ENCODE measurements around the gene AGRN.
"Not testable (repeated sequence)": the region's sequence is repeated elsewhere in the genome, so short reads cannot be mapped to it uniquely, and the experiment has no call there.

Gene AGRN

GRCh38 chr1:993379-993995 lies 26.4 kb upstream of the AGRN start:
- Histone ChIP-seq H3K36me3 (ENCODE audit: control insufficient read depth, insufficient read depth, low read length) (no peaks in the 10 kb centered on the region), H3K4me3 (replicated peaks; ENCODE audit: low read depth, low read length) (no peak overlapping the region), H3K27me3 (replicated peaks; ENCODE audit: control insufficient read depth, insufficient read depth, low read length) (no peaks in the 10 kb centered on the region; the same call in 1 of the 2 replicates)
- no peak for TF ChIP-seq CTCF (IDR thresholded peaks at IDR 0.05; ENCODE audit: insufficient read depth, low read length, poor library complexity, severe bottlenecking)
- DNase-seq (ENCODE audit: extremely low read depth, insufficient read length) = no peak

- H3K36me3 ChIP-seq (ENCODE audit: control insufficient read depth, insufficient read depth, low read length); H3K27me3 ChIP-seq (replicated peaks; ENCODE audit: control insufficient read depth, insufficient read depth, low read length); DNase-seq (ENCODE audit: extremely low read depth, insufficient read length); H3K4me3 ChIP-seq (replicated peaks; ENCODE audit: low read depth, low read length): not testable (repeated sequence)
Measured at GRCh38 chr1:994546-994945, 25.4 kb upstream of the AGRN start.

- Histone ChIP-seq H3K27me3 (replicated peaks; ENCODE audit: control insufficient read depth, insufficient read depth, low read length) (no peaks in the 10 kb centered on the region; the same call in 1 of the 2 replicates), H3K36me3 (ENCODE audit: control insufficient read depth, insufficient read depth, low read length) (no peaks in the 10 kb centered on the region), H3K4me3 (replicated peaks; ENCODE audit: low read depth, low read length) (no peak overlapping the region)
- DNase-seq (ENCODE audit: extremely low read depth, insufficient read length) = no peak
- no peak for TF ChIP-seq CTCF (IDR thresholded peaks at IDR 0.05; ENCODE audit: insufficient read depth, low read length, poor library complexity, severe bottlenecking)
Measured at GRCh38 chr1:995665-996633, 24.0 kb upstream of the AGRN start.

DNA sequence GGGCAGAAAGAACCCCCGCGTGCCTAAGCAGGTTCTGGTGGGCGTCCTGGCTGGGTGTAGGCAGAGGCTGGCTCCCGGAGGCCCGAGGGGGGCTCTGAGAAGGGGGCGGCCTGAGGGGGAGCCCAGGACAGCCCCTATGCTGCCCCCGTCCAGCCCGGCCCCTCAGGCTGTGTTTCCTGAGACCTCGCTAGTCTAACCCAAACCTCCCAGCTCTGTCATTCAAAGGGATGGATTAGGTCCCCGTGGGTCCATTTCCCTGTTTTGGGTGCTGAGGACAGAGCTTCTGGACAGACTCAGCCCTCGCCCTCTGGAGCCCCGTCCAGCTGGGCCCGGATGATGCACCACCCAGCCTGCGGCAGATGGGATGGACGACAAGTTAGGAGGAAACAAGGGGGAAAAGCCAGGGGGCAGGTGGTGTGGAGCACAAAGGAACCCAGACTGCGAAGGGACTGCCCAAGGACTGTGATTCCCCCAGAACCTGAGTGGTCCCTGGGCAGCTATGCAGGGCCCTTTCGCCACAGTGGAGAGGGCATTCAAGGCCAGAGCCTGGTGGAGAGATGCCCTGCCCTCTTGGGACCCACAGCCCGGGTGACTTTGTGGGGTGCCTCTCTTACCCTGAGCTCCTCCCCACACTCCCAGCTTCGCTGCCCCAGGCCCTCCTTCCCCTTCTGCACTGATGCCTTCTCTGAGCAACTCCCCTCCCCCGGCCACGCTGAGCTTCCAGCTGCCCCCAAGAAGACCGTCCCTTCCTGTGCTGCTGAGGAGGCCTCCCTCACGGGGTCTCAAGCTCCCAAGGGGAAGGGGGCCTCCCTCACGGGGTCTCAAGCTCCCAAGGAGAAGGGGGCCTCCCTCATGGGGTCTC lies 22.8 kb upstream of the AGRN start:
- no peaks in the 10 kb centered on the region for H3K36me3 ChIP-seq (ENCODE audit: control insufficient read depth, insufficient read depth, low read length)
- H3K4me3 ChIP-seq (replicated peaks; ENCODE audit: low read depth, low read length) = no peak overlapping the region
- no peak for TF ChIP-seq CTCF (IDR thresholded peaks at IDR 0.05; ENCODE audit: insufficient read depth, low read length, poor library complexity, severe bottlenecking)
- H3K27me3 ChIP-seq (replicated peaks; ENCODE audit: control insufficient read depth, insufficient read depth, low read length) = no peaks in the 10 kb centered on the region; the same call in 1 of the 2 replicates
- no peak for DNase-seq (ENCODE audit: extremely low read depth, insufficient read length)

DNA sequence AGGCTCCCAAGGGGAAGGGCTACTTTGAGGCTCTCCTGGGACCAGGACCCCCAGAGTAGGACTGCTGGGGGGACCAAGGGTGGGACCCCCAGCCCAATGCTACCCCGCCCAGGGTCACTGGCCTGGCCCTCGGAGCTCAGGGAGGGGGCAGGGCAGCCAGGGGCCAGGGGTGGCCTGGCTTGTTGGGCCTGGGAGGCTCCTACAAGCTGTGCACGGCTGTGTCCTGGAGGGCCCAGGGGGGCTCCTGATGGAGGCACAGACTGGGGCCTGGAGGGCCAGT lies 22.3 kb upstream of the AGRN start:
- H3K4me3 ChIP-seq (replicated peaks; ENCODE audit: low read depth, low read length) = no peak overlapping the region
- TF ChIP-seq CTCF (IDR thresholded peaks at IDR 0.05; ENCODE audit: insufficient read depth, low read length, poor library complexity, severe bottlenecking) = no peak
- no peaks in the 10 kb centered on the region; the same call in 1 of the 2 replicates for H3K27me3 ChIP-seq (replicated peaks; ENCODE audit: control insufficient read depth, insufficient read depth, low read length)
- DNase-seq (ENCODE audit: extremely low read depth, insufficient read length) = no peak
- no peaks in the 10 kb centered on the region for H3K36me3 ChIP-seq (ENCODE audit: control insufficient read depth, insufficient read depth, low read length)

Data from GM06990 (cell line).